Type B pancreatic cell (in vitro differentiated cells): ENCODE measurements around the gene EGFLAM. TPM values are rescaled to one million over a fixed set of nuclear protein-coding genes. Genes with fewer than 3 reads are reported as not detected.

ENCODE experiments used
- DNase-seq: peaks from one replicate; pipeline ENCODE4 v3.0.0; 2021; ENCODE audit warnings: mixed read lengths; ENCODE audit not compliant: unreplicated experiment; ENCODE audit errors: extremely low spot score
- H3K27ac Mint-ChIP-seq: 2 replicates; pipeline ENCODE4 v1.8.0; 2021; ENCODE audit warnings: mild to moderate bottlenecking, mixed read lengths
- H3K27me3 Mint-ChIP-seq: 2 replicates; pipeline ENCODE4 v1.8.0; 2021; ENCODE audit warnings: mixed read lengths
- H3K36me3 Mint-ChIP-seq: 2 replicates; pipeline ENCODE4 v1.8.0; 2021; ENCODE audit warnings: mixed read lengths
- H3K4me1 Mint-ChIP-seq: one replicate; pipeline ENCODE4 v1.8.0; 2021; ENCODE audit warnings: mixed read lengths; ENCODE audit not compliant: unreplicated experiment
- H3K4me3 Mint-ChIP-seq: 2 replicates; pipeline ENCODE4 v1.8.0; 2021; ENCODE audit warnings: mild to moderate bottlenecking, mixed read lengths
- H3K9me3 Mint-ChIP-seq: 2 replicates; pipeline ENCODE4 v1.8.0; 2021; ENCODE audit warnings: mixed read lengths
- total RNA-seq: library from RNA; stranded (reverse); gene quantifications from 2 replicates; pipeline ENCODE4 v1.2.1, GENCODE V29; 2021; ENCODE audit warnings: low replicate concordance
- TF ChIP-seq, protein P1 (sequence below): fragments of 200-600 bp; sonication (generic); conservative IDR thresholded peaks from 2 replicates; pipeline ENCODE4 v1.5.0; 2021; ENCODE audit warnings: antibody characterized with exemption, mild to moderate bottlenecking

Gene EGFLAM
- total RNA-seq, 1 donor from 2014 or later = 4.8 TPM

- Mint-ChIP-seq H3K4me3 (no peak overlapping the region), H3K36me3 (no peaks in the 10 kb centered on the region), H3K4me1 (peaks cover 5% of the 10 kb centered on the region), H3K27ac (no peak overlapping the region), H3K9me3 (no peaks in the 10 kb centered on the region), H3K27me3 (peaks cover 4% of the 10 kb centered on the region)
- DNase-seq = no peak
- TF ChIP-seq, protein P1, sequence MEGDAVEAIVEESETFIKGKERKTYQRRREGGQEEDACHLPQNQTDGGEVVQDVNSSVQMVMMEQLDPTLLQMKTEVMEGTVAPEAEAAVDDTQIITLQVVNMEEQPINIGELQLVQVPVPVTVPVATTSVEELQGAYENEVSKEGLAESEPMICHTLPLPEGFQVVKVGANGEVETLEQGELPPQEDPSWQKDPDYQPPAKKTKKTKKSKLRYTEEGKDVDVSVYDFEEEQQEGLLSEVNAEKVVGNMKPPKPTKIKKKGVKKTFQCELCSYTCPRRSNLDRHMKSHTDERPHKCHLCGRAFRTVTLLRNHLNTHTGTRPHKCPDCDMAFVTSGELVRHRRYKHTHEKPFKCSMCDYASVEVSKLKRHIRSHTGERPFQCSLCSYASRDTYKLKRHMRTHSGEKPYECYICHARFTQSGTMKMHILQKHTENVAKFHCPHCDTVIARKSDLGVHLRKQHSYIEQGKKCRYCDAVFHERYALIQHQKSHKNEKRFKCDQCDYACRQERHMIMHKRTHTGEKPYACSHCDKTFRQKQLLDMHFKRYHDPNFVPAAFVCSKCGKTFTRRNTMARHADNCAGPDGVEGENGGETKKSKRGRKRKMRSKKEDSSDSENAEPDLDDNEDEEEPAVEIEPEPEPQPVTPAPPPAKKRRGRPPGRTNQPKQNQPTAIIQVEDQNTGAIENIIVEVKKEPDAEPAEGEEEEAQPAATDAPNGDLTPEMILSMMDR = no peak
Observed at GRCh38 chr5:38291355-38291754, 33.0 kb downstream of the EGFLAM start.

DNA sequence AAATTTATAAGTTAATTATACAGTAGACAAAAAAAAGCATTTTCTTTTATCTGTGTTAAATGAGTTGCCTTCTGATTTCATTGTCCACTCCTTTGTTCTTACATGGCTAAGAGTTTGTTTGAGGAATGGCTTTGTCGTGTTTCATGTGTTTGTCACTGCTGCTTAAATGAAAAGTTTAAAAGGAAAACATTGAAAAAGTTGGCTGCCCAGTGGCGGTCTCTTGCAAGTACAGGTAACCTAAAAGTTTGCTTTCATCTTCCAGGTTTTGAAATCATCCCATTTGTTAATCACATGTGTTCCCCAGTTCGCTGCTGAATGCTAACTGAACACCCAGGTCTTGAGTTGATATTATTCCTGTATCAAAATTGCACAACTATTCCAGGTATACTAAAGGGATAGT is 33.9 kb downstream of the EGFLAM start:
- Mint-ChIP-seq H3K27ac (no peak overlapping the region), H3K36me3 (no peaks in the 10 kb centered on the region), H3K4me3 (no peak overlapping the region), H3K27me3 (peaks cover 4% of the 10 kb centered on the region), H3K9me3 (no peaks in the 10 kb centered on the region), H3K4me1 (peaks cover 5% of the 10 kb centered on the region)
- TF ChIP-seq, protein P1 = no peak
- DNase-seq = no peak

- H3K27ac Mint-ChIP-seq = no peak overlapping the region
- no peaks in the 10 kb centered on the region for H3K36me3 Mint-ChIP-seq
- no peaks in the 10 kb centered on the region for H3K9me3 Mint-ChIP-seq
- H3K4me3 Mint-ChIP-seq = no peak overlapping the region
- no peaks in the 10 kb centered on the region for H3K27me3 Mint-ChIP-seq
- peaks cover 5% of the 10 kb centered on the region for H3K4me1 Mint-ChIP-seq
- TF ChIP-seq, protein P1 = no peak
- no peak for DNase-seq
Observed at GRCh38 chr5:38295751-38296150, 37.4 kb downstream of the EGFLAM start.

DNA sequence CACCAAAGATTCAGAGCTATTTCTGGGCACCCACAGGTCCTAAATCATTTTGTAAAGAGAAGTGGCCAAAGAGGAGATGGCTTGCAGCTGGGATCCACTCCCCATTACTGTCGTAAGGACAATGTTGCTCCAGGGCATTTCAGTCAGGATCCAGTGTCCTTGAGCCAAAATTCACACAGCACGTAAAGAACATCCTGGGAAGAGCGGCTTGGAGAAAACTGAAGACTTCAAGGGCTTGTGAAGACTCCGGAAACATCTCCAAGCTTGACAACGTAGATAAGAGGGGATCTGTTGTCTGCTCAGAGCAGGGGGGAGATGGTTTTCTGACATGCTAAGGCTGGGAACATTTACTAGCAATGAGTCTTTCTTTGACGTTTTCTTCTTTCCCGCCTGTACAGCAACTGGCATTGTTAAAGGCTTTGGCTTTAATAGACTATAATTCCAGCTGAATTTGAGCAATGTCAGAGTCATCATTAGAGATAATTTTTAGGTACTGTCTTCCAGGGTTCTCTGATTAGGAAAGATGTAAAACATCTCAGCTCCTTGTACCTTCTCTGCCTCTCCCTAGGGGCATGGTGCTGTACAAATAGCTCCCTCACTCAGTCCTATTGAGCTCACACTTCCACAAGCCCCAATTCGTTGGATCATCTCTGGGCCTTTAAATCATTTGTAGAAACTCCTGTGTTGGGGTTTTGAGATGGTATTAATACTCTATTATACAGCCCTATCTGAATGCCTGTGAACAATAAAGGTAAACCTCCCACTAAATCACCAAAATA is 39.7 kb downstream of the EGFLAM start:
- Mint-ChIP-seq H3K27me3 (peaks cover 2% of the 10 kb centered on the region), H3K27ac (no peak overlapping the region), H3K36me3 (no peaks in the 10 kb centered on the region), H3K4me3 (no peak overlapping the region), H3K4me1 (no peaks in the 10 kb centered on the region), H3K9me3 (peaks cover 7% of the 10 kb centered on the region)
- TF ChIP-seq, protein P1 = no peak
- DNase-seq = no peak

DNA sequence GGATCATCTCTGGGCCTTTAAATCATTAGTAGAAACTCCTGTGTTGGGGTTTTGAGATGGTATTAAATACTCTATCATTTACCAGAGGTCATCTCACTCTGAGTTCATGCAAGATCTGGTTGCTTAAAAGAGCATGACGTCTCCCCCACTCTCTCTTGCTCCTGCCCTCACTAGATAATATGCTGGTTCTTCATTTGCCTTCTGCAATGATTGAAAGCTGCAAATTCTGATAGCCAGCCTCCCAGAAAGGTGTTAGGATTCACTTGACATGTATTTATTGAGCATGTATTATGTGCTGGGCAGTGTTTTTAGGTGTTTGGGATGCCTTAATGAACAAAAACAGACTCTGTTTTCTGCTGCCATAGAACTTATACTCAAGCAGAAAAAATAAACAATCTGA is 41.2 kb downstream of the EGFLAM start:
- H3K27ac Mint-ChIP-seq = no peak overlapping the region
- TF ChIP-seq, protein P1 = no peak
- H3K4me3 Mint-ChIP-seq = no peak overlapping the region
- DNase-seq = no peak
- H3K27me3 Mint-ChIP-seq = peaks cover 2% of the 10 kb centered on the region
- peaks cover 16% of the 10 kb centered on the region for H3K9me3 Mint-ChIP-seq
- no peaks in the 10 kb centered on the region for H3K36me3 Mint-ChIP-seq
- no peaks in the 10 kb centered on the region for H3K4me1 Mint-ChIP-seq
